DMS53 treated with DMSO at 0.1 percent for 48 hours (cell line): Measurements from ENCODE around the gene ITGA2.

Experiments used
- DNase-seq: peaks from one replicate; lab custom pipeline; 2025; ENCODE audit not compliant: unreplicated experiment; lab: John Stamatoyannopoulos, UW

Gene ITGA2

GRCh38 chr5:52988335-52989024 lies 672 bp upstream of the ITGA2 start:
- no peak for DNase-seq

- peak; percentile 48 for DNase-seq
Measured at GRCh38 chr5:52989781-52990527, 802 bp downstream of the ITGA2 start.

GRCh38 chr5:52990528-52990925 lies 1.4 kb downstream of the ITGA2 start:
- DNase-seq = no peak

GRCh38 chr5:52993367-52993766 lies 4.2 kb downstream of the ITGA2 start:
- DNase-seq = no peak

GRCh38 chr5:52994266-52994665 lies 5.1 kb downstream of the ITGA2 start:
- no peak for DNase-seq

GRCh38 chr5:52995095-52995494 lies 5.9 kb downstream of the ITGA2 start:
- DNase-seq = no peak

GRCh38 chr5:52995914-52996313 lies 6.8 kb downstream of the ITGA2 start:
- no peak for DNase-seq

GRCh38 chr5:52996979-52997378 lies 7.8 kb downstream of the ITGA2 start:
- DNase-seq = no peak

GRCh38 chr5:52997424-52997823 lies 8.3 kb downstream of the ITGA2 start:
- peak; percentile 55 for DNase-seq

- DNase-seq = no peak
Measured at GRCh38 chr5:52998552-52999313, 9.6 kb downstream of the ITGA2 start.

GRCh38 chr5:52999344-52999949 lies 10.3 kb downstream of the ITGA2 start:
- DNase-seq = no peak

GRCh38 chr5:53001541-53001940 lies 12.4 kb downstream of the ITGA2 start:
- no peak for DNase-seq

GRCh38 chr5:53002491-53002890 lies 13.3 kb downstream of the ITGA2 start:
- no peak for DNase-seq

- DNase-seq = no peak
Measured at GRCh38 chr5:53003144-53003543, 14.0 kb downstream of the ITGA2 start.

- DNase-seq = no peak
Measured at GRCh38 chr5:53006911-53007890, 18.0 kb downstream of the ITGA2 start.

GRCh38 chr5:53008751-53009150 lies 19.6 kb downstream of the ITGA2 start:
- no peak for DNase-seq

GRCh38 chr5:53009816-53010215 lies 20.7 kb downstream of the ITGA2 start:
- DNase-seq = no peak

GRCh38 chr5:53010814-53011213 lies 21.7 kb downstream of the ITGA2 start:
- no peak for DNase-seq

GRCh38 chr5:53011233-53011632 lies 22.1 kb downstream of the ITGA2 start:
- DNase-seq = no peak

GRCh38 chr5:53013857-53014256 lies 24.7 kb downstream of the ITGA2 start:
- no peak for DNase-seq
